Endothelial cell (in vitro differentiated cells): ENCODE data around the gene CCDC154. TPM values are rescaled to one million over a fixed set of nuclear protein-coding genes. Genes with fewer than 3 reads are reported as not detected.

Experiments used
- DNase-seq: peaks from one replicate; pipeline ENCODE4 v3.0.0; 2021; ENCODE audit warnings: low spot score
- H3K27ac Mint-ChIP-seq: one replicate; pipeline ENCODE4 v1.8.0; 2021; ENCODE audit warnings: mixed read lengths, inconsistent platforms; ENCODE audit not compliant: unreplicated experiment
- H3K27me3 Mint-ChIP-seq: one replicate; pipeline ENCODE4 v1.8.0; 2021; ENCODE audit warnings: mild to moderate bottlenecking, moderate library complexity, mixed read lengths, inconsistent platforms; ENCODE audit not compliant: unreplicated experiment
- H3K36me3 Mint-ChIP-seq: one replicate; pipeline ENCODE4 v1.8.0; 2021; ENCODE audit warnings: mild to moderate bottlenecking, low read depth, mixed read lengths, inconsistent platforms; ENCODE audit not compliant: unreplicated experiment
- H3K4me1 Mint-ChIP-seq: one replicate; pipeline ENCODE4 v1.8.0; 2021; ENCODE audit warnings: mild to moderate bottlenecking, mixed read lengths, inconsistent platforms; ENCODE audit not compliant: unreplicated experiment
- H3K4me3 Mint-ChIP-seq: one replicate; pipeline ENCODE4 v1.8.0; 2021; ENCODE audit warnings: mild to moderate bottlenecking, mixed read lengths, inconsistent platforms; ENCODE audit not compliant: unreplicated experiment
- H3K9me3 Mint-ChIP-seq: one replicate; pipeline ENCODE4 v1.8.0; 2021; ENCODE audit warnings: mixed read lengths, inconsistent platforms; ENCODE audit not compliant: unreplicated experiment
- CTCF ChIP-seq: fragments of 200-600 bp; sonication (generic); IDR thresholded peaks from one replicate; pipeline ENCODE4 v1.5.0; 2021; ENCODE audit warnings: antibody characterized with exemption; ENCODE audit not compliant: unreplicated experiment
- total RNA-seq: library from RNA; stranded (reverse); fragmentation: NEBNext Ultra II Directional; extraction: Animal tissue kit (Norgen Biotek cat#: 25700); gene quantifications from one replicate; pipeline ENCODE4 v1.2.1, GENCODE V29; 2021; ENCODE audit not compliant: unreplicated experiment

CCDC154 gene
- total RNA-seq, 1 donor from 2014 or later = 2.4 TPM

GRCh38 chr16:1457489-1458245 is 13.3 kb upstream of the CCDC154 start:
- no peaks in the 10 kb centered on the region for H3K9me3 Mint-ChIP-seq
- no peak for TF ChIP-seq CTCF
- H3K27ac Mint-ChIP-seq = no peak overlapping the region
- DNase-seq = no peak
- no peaks in the 10 kb centered on the region for H3K4me1 Mint-ChIP-seq
- no peaks in the 10 kb centered on the region for H3K36me3 Mint-ChIP-seq
- peaks cover 5% of the 10 kb centered on the region for H3K27me3 Mint-ChIP-seq
- no peak overlapping the region for H3K4me3 Mint-ChIP-seq

- no peak overlapping the region for H3K27ac Mint-ChIP-seq
- H3K27me3 Mint-ChIP-seq = peaks cover 5% of the 10 kb centered on the region
- H3K9me3 Mint-ChIP-seq = no peaks in the 10 kb centered on the region
- H3K4me1 Mint-ChIP-seq = no peaks in the 10 kb centered on the region
- H3K36me3 Mint-ChIP-seq = peaks cover 3% of the 10 kb centered on the region
- H3K4me3 Mint-ChIP-seq = no peak overlapping the region
- no peak for TF ChIP-seq CTCF
- DNase-seq = no peak
Observed at GRCh38 chr16:1456951-1457350, 12.6 kb upstream of the CCDC154 start.

DNA sequence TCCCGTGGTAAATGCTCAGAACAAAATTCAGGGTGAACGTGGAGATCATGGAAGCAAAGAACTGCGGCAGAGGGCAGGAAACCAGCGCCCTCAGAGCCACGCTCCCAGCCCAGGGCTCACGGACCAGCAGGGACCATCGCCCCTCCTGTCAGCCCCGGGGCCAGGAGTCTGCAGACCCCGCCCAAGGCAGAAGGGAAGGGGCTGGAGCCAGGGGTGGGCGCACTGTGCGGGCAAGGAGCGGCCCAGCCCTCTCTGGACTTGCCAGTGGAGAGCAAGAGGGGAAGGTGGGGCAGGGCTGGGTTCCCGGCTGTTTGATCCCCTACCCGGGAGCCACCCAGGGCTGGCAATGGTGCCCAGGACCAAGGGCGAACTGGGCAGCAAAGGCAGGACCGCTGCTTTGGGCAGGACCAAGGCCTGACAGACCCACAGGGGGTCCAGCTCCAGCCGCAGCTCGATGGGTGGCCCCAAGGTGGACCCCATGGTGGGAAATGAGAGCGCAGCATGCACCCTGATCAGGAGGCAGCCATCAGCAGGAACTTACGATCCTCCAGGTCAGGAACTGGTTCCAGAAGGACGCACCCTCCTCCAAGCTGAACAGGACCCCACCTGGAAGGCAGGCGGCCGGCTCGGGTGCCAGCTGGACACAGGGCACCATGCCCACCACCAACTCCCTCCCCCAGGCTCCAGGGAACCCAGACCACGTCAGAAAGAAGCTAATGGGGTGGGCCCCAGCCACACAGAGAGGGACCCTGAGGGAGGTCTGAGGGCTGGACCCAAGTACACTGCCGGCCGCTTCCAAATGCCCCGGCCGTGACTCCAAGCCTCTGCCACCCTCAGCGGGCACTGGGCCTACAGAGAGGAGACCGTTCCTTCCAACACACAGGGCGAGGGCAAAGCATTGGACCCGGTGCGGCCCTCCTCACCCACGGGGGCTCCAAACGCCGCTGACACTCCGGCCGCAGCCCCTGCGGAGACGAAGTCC is 11.1 kb upstream of the CCDC154 start:
- H3K9me3 Mint-ChIP-seq = no peaks in the 10 kb centered on the region
- H3K4me3 Mint-ChIP-seq = no peak overlapping the region
- no peak for TF ChIP-seq CTCF
- no peaks in the 10 kb centered on the region for H3K4me1 Mint-ChIP-seq
- no peak for DNase-seq
- peaks cover 2% of the 10 kb centered on the region for H3K27me3 Mint-ChIP-seq
- peaks cover 9% of the 10 kb centered on the region for H3K36me3 Mint-ChIP-seq
- H3K27ac Mint-ChIP-seq = no peak overlapping the region

- no peak overlapping the region for H3K4me3 Mint-ChIP-seq
- no peaks in the 10 kb centered on the region for H3K9me3 Mint-ChIP-seq
- no peaks in the 10 kb centered on the region for H3K4me1 Mint-ChIP-seq
- H3K27me3 Mint-ChIP-seq = peaks cover 2% of the 10 kb centered on the region
- H3K36me3 Mint-ChIP-seq = peaks cover 9% of the 10 kb centered on the region
- DNase-seq = no peak
- H3K27ac Mint-ChIP-seq = no peak overlapping the region
- no peak for TF ChIP-seq CTCF
Observed at GRCh38 chr16:1454561-1454960, 10.2 kb upstream of the CCDC154 start.

DNA sequence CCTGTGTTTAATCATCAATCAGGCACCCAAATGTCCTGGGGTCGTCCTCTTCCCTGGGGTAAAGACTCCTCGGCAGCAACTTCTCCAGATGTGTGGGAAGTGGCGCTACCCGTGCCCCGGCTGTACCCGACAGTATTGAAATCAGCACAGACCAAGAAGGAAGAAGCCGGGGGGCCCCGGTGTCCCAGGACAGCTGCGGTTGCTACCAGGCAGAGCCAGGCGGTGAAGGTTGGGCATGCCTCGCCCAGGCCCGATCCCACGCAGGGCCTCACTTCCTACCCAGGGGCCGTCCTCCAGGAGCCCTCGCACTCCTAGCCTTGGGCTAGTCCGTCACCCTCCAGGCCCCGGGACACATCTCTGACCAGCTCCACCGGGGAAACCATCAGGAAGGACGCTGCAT is 9.0 kb upstream of the CCDC154 start:
- no peak for TF ChIP-seq CTCF
- DNase-seq = no peak
- Mint-ChIP-seq H3K4me3 (no peak overlapping the region), H3K27ac (no peak overlapping the region), H3K9me3 (no peaks in the 10 kb centered on the region), H3K4me1 (no peaks in the 10 kb centered on the region), H3K36me3 (peaks cover 9% of the 10 kb centered on the region), H3K27me3 (peaks cover 9% of the 10 kb centered on the region)
